Colonic mucosa (tissue), 4 donors: ENCODE measurements around the gene HPS1. TPM values are rescaled to one million over a fixed set of nuclear protein-coding genes. Genes with fewer than 3 reads are reported as not detected.

ENCODE experiments used
- DNase-seq: peaks from one replicate; pipeline ENCODE4 v3.0.0-alpha.2; 2020
- H3K27ac ChIP-seq: fragments of 200-600 bp; one replicate; pipeline ENCODE4 v1.8.0; 2021
- H3K27me3 ChIP-seq: fragments of 200-600 bp; one replicate; pipeline ENCODE4 v1.8.0; 2021
- H3K36me3 ChIP-seq: fragments of 200-600 bp; one replicate; pipeline ENCODE4 v1.8.0; 2021
- H3K4me1 ChIP-seq: fragments of 200-600 bp; one replicate; pipeline ENCODE4 v1.8.0; 2021; ENCODE audit warnings: mild to moderate bottlenecking
- H3K4me3 ChIP-seq: fragments of 200-600 bp; one replicate; pipeline ENCODE4 v1.8.0; 2021
- H3K9ac ChIP-seq, 2 donors: one replicate each; pipeline ENCODE4 v1.7.0; 2013; ENCODE audit warnings: control low read depth in 2 of 2, low read depth in 2 of 2, low read length in 2 of 2
- H3K9me3 ChIP-seq: fragments of 200-600 bp; one replicate; pipeline ENCODE4 v1.8.0; 2021
- CTCF ChIP-seq: fragments of 200-600 bp; IDR thresholded peaks from one replicate; pipeline ENCODE4 v1.8.0; 2022; ENCODE audit warnings: antibody characterized with exemption, mild to moderate bottlenecking
- intact Hi-C: fragments of 100-400 bp; cut with DNase I; formaldehyde crosslinking; loops from one replicate; pipeline ENCODE4 v1.14.1; 2022
- total RNA-seq, 2 donors: library from RNA; stranded (reverse); fragmentation: NEBNext Ultra II Directional in 1 of 2; extraction: Animal tissue kit (Norgen Biotek cat#: 25700) in 1 of 2; gene quantifications; one replicate each; pipeline ENCODE4 v1.2.1, GENCODE V29; 2021
- donor health status: healthy.
- donor health status: DM: no; HTN: no; CAD: no.
- donor health status: DM: no; HTN: no; CAD: no.

HPS1 gene
- total RNA-seq, 2 donors from 2014 or later, result 69.5 to 72.2 TPM

- Histone ChIP-seq H3K27me3 (no peaks in the 10 kb centered on the region), H3K27ac (no peak overlapping the region), H3K9ac (no peak overlapping the region), H3K36me3 (no peaks in the 10 kb centered on the region), H3K9me3 (no peaks in the 10 kb centered on the region), H3K4me3 (no peak overlapping the region), H3K4me1 (no peaks in the 10 kb centered on the region)
- no peak for DNase-seq
- TF ChIP-seq CTCF, result no peak
- intact Hi-C loops, result no loop called here
These were observed 11.0 kb upstream of the HPS1 start for GRCh38 chr10:98457721-98458120.

- H3K9ac ChIP-seq, result no peak overlapping the region
- no peaks in the 10 kb centered on the region for H3K4me1 ChIP-seq
- no peak for DNase-seq
- intact Hi-C loops, result no loop called here
- no peaks in the 10 kb centered on the region for H3K9me3 ChIP-seq
- no peak overlapping the region for H3K4me3 ChIP-seq
- H3K27ac ChIP-seq, result no peak overlapping the region
- no peaks in the 10 kb centered on the region for H3K27me3 ChIP-seq
- no peaks in the 10 kb centered on the region for H3K36me3 ChIP-seq
- TF ChIP-seq CTCF, result no peak
These were observed 10.1 kb upstream of the HPS1 start for GRCh38 chr10:98456686-98457482.

- no peak for DNase-seq
- no peak overlapping the region for H3K27ac ChIP-seq
- H3K4me3 ChIP-seq, result no peak overlapping the region
These were observed 9.4 kb upstream of the HPS1 start for GRCh38 chr10:98456043-98456570.

GRCh38 chr10:98453729-98454128 is 7.0 kb upstream of the HPS1 start:
- Histone ChIP-seq H3K27me3 (no peaks in the 10 kb centered on the region), H3K9me3 (no peaks in the 10 kb centered on the region), H3K4me1 (no peaks in the 10 kb centered on the region), H3K36me3 (no peaks in the 10 kb centered on the region), H3K27ac (no peak overlapping the region), H3K9ac (no peak overlapping the region), H3K4me3 (no peak overlapping the region)
- TF ChIP-seq CTCF, result no peak
- DNase-seq, result no peak
- intact Hi-C loops, result no loop called here

More at GRCh38 chr10:98456043-98456570, 9.4 kb upstream of the HPS1 start:
- H3K9me3 ChIP-seq, result no peaks in the 10 kb centered on the region
- no peak overlapping the region for H3K9ac ChIP-seq
- intact Hi-C loops, result no loop called here
- TF ChIP-seq CTCF, result no peak
- no peaks in the 10 kb centered on the region for H3K4me1 ChIP-seq
- H3K36me3 ChIP-seq, result no peaks in the 10 kb centered on the region
- H3K27me3 ChIP-seq, result no peaks in the 10 kb centered on the region

- Histone ChIP-seq H3K4me1 (peaks cover 3% of the 10 kb centered on the region), H3K27ac (no peak overlapping the region), H3K9ac (no peak overlapping the region), H3K9me3 (no peaks in the 10 kb centered on the region), H3K4me3 (no peak overlapping the region), H3K36me3 (no peaks in the 10 kb centered on the region), H3K27me3 (no peaks in the 10 kb centered on the region)
- DNase-seq, result no peak
- intact Hi-C loops, result no loop called here
- no peak for TF ChIP-seq CTCF
These were observed 3.9 kb upstream of the HPS1 start for GRCh38 chr10:98450618-98451017.
